HG03175 (cell line): Measurements from ENCODE around the gene STAT6.
"Not testable (repeated sequence)": the region's sequence is repeated elsewhere in the genome, so short reads cannot be mapped to it uniquely, and the experiment has no call there.

ENCODE experiments used
- ATAC-seq: cut with Tn5 transposase; IDR thresholded peaks from one replicate; pipeline ENCODE4 v1.9.1; 2021; ENCODE audit warnings: mild to moderate bottlenecking, moderate library complexity; ENCODE audit not compliant: unreplicated experiment

The STAT6 gene

DNA sequence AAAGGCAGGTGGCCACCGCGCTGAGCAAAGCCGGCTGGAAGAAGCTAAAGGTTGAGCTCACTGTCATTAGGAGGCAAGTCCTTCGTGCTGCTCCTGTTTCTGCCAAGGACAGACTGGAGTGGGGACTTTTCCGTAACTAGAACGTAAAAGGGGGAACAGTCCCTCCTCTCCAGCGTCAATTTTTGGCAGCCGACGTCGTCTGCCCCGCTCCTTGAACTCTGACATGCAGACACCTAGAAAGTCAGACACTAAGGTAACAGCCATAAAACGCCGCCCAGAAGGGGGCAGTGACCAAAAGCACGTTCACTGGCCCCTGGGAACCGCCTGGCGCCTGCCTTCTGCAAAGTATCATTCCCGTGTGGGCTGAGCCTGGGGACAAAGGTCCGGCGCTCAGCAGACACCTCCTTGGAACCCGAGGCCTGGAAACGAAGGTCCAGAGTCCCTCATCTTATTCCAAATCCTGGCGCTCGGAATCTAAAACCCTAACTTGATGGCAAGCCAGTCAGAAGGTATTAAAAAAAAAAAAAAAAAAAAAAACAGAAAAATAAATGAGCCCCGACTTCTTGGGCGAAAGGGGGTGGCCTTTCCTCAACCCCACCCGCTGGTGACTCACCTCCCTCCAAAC lies 16.1 kb upstream of the STAT6 start:
- no peak for ATAC-seq

DNA sequence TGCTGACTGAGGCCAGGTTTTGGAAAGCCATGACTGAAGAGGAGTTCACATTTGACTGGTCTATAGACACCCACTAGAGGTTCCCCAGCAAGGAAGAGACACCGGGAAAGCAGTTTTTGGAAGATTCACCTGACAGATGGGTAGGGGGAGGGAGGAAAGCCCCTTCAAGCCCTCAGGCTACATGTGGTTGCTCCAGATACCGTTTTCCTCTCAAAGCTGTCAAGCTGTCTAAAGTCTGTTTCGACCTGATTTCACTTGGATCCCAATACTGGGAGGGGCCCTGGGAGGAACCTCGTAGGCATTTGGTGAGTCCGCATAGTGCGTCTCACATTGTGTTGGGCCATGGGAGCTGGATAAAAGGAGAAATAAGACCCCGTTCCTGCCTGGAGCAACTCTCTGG lies 15.4 kb upstream of the STAT6 start:
- ATAC-seq = no peak

GRCh38 chr12:57126061-57126460 lies 14.9 kb upstream of the STAT6 start:
- ATAC-seq = no peak

GRCh38 chr12:57124261-57124877 lies 13.2 kb upstream of the STAT6 start:
- ATAC-seq = no peak

GRCh38 chr12:57123813-57124212 lies 12.7 kb upstream of the STAT6 start:
- no peak for ATAC-seq

GRCh38 chr12:57120718-57121117 lies 9.6 kb upstream of the STAT6 start:
- not testable (repeated sequence) for ATAC-seq

GRCh38 chr12:57119294-57120085 lies 8.3 kb upstream of the STAT6 start:
- no peak for ATAC-seq

DNA sequence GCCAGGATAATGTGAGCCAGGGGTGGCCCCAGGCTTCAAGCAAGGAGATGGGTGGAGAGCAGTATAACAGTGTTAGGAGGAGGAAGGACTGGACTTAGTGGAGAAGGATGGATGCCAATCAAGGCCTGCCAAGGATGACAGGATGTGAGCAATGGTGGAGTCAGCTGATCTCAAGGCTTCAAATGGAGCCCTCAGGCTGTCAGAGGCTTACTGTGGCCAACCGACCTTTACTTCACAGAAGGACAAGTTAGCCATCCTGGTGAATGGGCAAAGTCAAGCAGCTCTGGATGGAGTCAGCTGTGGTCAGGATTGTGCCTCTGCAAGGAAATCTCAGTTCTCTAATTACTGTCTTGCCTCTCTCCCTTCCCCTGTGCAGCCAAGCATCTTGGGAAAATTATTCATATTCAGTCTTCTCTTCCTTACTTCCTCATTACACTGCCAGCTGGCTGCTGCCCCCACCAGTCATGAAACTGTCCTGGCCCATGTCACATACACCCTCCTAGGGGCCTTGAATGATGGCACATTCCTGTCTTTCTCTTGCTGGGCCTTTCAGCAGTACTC lies 7.6 kb upstream of the STAT6 start:
- ATAC-seq = no peak

DNA sequence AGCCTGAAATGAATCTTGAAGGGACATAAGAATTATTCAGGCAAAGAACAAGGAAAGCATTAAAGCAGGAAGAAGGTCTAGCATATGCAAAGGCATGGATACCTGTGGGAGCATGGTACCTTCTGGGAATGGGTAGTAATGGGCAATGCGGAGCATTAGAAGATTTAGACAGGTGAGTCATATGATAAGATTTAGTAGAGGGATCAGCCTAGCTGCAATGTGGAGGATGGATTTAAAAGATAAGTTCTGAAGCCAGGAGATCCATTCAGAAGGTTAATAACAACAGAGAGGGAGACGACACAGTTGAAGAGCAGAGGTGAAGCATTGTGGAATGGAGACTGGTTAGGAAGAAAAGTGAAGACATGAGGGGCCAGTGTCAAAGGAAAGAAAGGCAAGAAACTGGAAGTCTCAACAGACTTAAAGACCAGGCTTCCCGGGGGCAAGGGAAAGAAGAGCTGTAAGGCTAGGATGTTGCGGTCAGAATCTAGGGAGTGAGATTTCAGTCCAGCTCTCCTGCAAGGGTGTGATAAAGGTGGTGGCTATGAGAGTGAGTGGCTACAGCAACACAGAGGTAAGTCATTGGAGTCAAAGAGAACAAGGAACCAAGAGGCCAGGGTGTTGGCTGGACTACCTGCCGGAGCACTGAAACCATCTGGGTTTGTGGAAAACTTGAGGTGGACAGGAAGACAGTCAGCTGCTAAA lies 5.6 kb upstream of the STAT6 start:
- no peak for ATAC-seq

DNA sequence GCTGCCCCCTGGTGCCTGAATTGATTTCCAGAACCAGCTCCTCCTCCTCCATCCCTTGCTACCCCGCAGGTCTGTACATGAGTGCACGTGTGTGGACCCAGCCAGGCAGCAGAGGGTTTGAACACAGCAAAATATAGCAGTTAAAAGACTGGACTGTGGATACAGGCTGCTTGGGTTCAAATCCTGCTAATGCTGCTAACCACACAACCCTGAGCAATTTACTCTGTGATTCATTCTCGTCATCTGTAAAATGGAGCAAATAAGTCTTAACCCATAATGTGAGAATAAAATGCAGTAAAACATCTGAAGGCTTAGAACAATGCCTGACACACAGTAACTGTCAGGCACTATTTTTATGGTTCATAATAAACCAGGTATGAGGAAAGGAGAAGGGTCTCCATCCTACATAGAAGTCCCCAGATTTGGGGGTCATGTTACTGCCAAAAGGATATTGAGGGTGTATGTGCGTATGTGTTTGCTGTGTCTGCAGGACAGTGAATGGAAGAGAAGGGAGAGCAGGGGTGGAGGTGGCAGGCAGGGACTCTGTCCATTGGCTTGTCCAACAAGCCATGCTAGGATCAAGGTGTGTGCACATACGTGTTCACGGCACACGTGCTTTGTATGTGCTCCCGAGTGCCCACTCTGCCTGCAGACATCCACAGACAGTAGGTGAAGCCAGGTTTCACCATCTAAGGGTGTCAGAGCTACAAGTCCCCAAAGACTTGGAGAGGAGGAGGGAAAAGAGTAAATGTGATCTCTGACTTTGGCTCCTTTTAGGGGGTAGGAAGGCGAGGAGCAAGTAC lies 1.5 kb upstream of the STAT6 start:
- peak; percentile 56 for ATAC-seq

DNA sequence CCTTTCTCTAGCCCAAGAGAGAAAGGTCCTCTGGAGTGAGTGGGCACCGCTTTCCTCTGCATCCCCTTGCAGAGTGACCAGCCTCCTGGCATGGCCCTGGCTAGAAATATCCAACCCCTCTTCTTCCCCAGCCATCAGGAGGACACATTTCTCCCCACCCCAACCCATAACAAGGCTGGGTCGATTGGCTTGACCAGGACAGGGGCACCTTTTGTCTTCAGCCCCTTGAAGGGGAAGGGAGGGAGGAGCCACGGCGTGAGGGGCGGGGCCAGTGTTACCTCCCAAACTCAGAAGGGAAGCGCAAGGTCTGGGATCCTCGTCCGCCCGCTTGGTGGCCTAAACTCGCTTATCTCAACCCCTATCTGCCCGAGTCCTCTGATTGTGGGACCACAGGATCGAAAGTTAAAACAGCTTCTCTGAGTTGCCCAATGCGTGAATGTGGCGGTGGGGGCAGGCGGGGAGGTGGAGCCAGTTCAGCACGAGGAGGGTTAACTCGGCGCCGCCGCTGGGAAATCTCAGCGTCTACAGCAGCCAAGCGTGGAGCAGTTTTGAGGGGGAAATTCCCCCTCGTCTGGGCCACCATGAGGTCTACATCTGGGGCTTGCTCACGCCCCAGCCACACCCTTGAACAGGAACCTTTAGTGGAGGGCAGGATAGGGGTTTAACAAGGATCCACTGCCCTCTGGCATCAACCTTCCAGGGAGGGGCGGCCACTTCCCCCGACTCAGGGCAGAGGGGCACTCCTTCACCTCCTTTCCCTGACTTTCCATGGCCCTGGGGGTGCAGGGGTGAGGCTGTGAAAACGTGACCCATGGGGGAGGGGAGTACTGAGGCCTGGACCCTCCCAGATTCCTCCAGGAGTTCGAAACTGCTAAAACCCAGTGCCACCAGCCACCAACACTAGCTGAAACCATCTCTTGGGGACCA lies 795 bp downstream of the STAT6 start:
- peak; percentile 39 for ATAC-seq

DNA sequence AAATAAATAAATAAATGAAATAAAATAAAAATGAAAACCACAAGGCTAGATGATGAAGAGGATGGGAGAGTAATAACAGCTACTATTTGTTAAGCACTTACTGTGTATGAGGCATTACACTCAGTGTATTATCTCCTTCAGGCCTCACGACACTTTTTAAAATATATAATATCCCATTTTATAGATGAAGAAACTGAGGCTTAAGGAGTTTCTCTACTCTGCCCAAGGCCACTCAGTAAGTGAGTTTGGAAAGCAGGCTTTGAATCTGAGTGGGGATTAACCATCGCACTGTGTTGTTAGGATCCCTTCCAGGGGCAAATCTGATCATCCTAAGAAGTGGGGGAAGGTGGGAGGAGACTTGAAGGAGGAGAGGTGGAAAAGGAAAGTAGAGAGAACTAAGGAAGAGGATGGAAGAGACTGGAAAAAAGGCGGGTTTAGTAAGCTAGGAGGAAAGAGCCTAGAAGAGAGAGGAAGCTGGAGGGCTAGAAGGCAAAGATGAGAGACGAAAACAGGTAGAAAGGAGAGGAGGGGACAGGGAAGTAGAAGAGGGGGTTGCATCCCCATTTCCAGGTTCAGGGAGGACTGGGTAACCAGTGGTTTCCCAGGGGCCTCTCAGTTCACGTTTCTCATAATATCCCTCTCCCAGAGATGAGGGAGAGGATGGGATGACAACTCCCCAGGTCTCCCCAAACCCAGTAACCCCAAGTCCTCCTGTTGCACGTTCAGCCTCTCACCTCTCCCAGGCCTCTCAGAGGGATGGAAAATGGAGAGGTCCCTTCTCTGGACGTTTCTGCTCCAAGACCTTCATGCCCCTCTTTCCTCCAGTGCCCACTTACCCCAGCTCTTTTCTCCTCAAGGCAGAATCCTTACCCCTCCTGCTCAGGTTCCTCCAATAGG lies 1.7 kb downstream of the STAT6 start:
- no peak for ATAC-seq

DNA sequence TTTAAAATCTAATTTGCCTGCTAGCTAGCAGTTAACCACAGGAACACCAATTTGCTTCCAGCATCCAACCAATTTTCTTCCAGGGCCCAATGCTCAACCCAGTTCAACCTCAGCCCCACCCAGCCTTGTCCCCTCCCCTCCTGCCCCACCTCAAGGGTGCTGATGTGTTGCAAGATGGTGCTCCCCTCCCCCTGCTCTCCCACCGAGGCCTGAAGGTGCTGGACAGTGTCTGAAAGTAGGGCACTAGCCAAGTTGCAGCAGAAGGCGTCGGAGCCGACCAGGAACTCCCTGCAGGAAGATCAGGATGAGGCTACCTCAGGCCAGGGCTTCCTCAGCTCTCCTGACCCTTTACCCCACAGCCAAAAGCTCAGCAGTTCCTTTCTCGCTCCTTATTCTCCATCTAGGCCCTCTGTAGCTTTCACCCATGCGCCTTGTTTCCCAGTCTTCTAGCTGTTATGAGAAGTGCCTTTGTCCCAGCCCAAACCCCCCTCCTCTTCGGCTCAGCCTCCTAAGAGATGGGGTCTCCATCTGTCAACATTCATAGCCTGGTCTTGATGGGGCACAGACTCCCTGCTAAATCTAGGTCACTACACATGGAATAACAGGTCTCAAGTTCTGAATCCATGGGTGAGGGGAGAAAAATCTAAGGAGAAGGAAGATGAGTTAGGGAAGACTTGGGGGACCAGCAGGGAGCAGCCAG lies 3.6 kb downstream of the STAT6 start:
- ATAC-seq = no peak

DNA sequence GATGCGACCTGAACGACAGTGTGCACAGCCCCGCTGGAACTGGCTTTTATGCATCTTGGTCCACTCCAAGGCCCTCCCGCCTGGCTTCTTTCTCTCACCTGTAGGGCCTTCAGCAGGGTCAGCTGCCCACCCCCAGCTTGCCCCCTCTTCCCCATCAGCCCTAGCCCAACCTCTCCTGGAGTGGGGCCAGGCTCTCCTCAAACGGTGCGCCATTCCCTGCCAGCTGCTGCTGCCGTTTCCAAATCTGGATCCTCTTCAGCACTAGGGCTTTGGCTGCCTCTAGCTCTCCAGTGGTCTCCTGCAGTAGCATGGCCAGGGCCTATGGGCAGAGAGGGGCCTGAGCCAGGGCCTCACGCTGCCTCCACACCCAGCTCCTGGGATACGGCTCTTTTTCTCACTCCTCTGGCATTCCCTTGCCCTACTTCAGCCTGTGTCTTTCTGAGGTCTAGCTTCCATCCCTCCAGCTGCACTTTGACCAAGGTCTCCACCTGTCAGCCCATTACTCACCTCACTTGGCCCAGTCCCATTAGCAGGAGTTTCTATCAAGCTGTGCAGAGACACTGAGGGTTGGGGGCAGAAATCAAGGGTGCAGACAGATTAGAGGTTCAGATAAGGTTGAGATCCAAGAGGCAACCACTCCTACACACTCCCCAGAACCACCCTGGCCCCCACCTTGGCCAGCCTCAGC lies 5.0 kb downstream of the STAT6 start:
- no peak for ATAC-seq

DNA sequence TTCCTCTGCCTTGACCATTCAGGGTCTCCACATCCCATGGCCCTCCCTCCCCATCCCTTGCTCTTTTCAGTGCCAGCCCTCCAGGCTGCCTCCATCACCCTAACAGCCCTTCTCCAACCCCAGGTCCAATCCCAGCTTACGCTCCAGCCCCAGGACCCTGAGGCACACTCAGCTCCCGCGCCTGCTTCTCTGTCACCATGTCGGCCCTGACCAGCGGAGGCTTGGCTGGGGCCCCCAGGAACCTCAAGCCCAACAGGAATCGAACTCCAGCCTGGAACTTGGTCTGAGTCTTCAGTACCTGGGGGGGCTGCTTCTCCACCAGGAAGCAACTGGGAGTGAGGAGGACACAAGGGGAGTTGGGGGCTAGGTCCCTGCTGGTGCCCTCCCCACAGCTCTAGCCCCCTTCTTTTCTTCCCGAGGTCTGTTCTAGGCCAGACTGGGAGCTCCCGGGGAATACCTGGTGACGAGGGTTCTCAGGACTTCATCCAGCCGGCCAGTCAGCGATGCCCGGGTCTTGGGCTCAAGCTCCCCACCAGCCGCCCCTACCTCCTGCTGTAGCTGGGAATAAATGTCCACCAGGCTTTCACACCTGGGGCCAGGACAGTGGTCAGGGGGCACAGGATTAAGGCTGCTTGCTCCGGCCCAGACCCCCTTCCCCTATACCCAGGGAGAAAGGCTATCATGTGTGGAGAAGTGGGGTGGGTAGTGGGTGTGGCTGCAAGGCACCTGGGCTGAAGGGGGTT lies 6.0 kb downstream of the STAT6 start:
- no peak for ATAC-seq

GRCh38 chr12:57104292-57104910 lies 6.8 kb downstream of the STAT6 start:
- no peak for ATAC-seq
